Stimulated activated naive CD8-positive, alpha-beta T cell treated with anti-CD3 and anti-CD28 coated beads, Interleukin-15, amount 100 ng/mL, for 72 hours (primary cell): ENCODE measurements around the gene MSN.

Experiments
- ATAC-seq: fragments of 150-1000 bp; cut with Tn5 transposase; 2 replicates; pipeline ENCODE4 v1.10.0; 2021; ENCODE audit warnings: mild to moderate bottlenecking, moderate library complexity
- DNase-seq, 2 donors: peaks; one replicate each; pipeline ENCODE4 v3.0.0; 2021 to 2022
- H3K27ac Mint-ChIP-seq, 2 donors: one replicate each; pipeline ENCODE4 v1.8.0; 2022; ENCODE audit warnings: mild to moderate bottlenecking in 2 of 2, mixed read lengths in 2 of 2, moderate library complexity in 2 of 2
- H3K27me3 Mint-ChIP-seq: one replicate; pipeline ENCODE4 v1.8.0; 2022; ENCODE audit warnings: mixed read lengths
- H3K4me1 Mint-ChIP-seq: one replicate; pipeline ENCODE4 v1.8.0; 2022; ENCODE audit warnings: mild to moderate bottlenecking, mixed read lengths
- H3K4me3 Mint-ChIP-seq, 2 donors: one replicate each; pipeline ENCODE4 v1.8.0; 2022; ENCODE audit warnings: mild to moderate bottlenecking in 2 of 2, mixed read lengths in 2 of 2, moderate library complexity in 1 of 2
- H3K9me3 Mint-ChIP-seq, 2 donors: one replicate each; pipeline ENCODE4 v1.8.0; 2022; ENCODE audit warnings: mixed read lengths in 2 of 2

The MSN gene

GRCh38 chrX:65689377-65689776 is 21.9 kb downstream of the MSN start:
- DNase-seq, result no peak
- no peaks in the 10 kb centered on the region for H3K27me3 Mint-ChIP-seq
- peak overlapping the region in 1 of 2 donors; percentile 82 for H3K27ac Mint-ChIP-seq
- no peaks in the 10 kb centered on the region for H3K9me3 Mint-ChIP-seq
- peak overlapping the region; percentile 45 to 51 for H3K4me3 Mint-ChIP-seq
- H3K4me1 Mint-ChIP-seq, result peaks cover 94% of the 10 kb centered on the region
- ATAC-seq, result no peak

- peak overlapping the region; percentile 29 to 37 for H3K4me3 Mint-ChIP-seq
- DNase-seq (no peak), ATAC-seq (no peak)
- no peaks in the 10 kb centered on the region for H3K27me3 Mint-ChIP-seq
- H3K9me3 Mint-ChIP-seq, result no peaks in the 10 kb centered on the region
- peak overlapping the region; percentile 53 to 73 for H3K27ac Mint-ChIP-seq
- H3K4me1 Mint-ChIP-seq, result peaks cover 94% of the 10 kb centered on the region
Observed at GRCh38 chrX:65690057-65690855, 22.8 kb downstream of the MSN start.

- Mint-ChIP-seq H3K4me3 (peak overlapping the region; percentile 21 to 80), H3K4me1 (peaks cover 96% of the 10 kb centered on the region), H3K27me3 (no peaks in the 10 kb centered on the region), H3K27ac (peak overlapping the region in 1 of 2 donors; percentile 91), H3K9me3 (no peaks in the 10 kb centered on the region)
- DNase-seq (no peak), ATAC-seq (no peak)
Observed at GRCh38 chrX:65695849-65696449, 28.5 kb downstream of the MSN start.

- Mint-ChIP-seq H3K4me1 (peaks cover 96% of the 10 kb centered on the region), H3K4me3 (peak overlapping the region; percentile 21 to 80), H3K9me3 (no peaks in the 10 kb centered on the region), H3K27ac (peak overlapping the region; percentile 88 to 91), H3K27me3 (no peaks in the 10 kb centered on the region)
- DNase-seq, result no peak
- ATAC-seq, result no peak
Observed at GRCh38 chrX:65696613-65697012, 29.2 kb downstream of the MSN start.

- Mint-ChIP-seq H3K27ac (peak overlapping the region; percentile 89 to 92), H3K4me3 (peak overlapping the region; percentile 71 to 73), H3K27me3 (no peaks in the 10 kb centered on the region), H3K9me3 (no peaks in the 10 kb centered on the region), H3K4me1 (peaks cover 96% of the 10 kb centered on the region)
- ATAC-seq (no peak), DNase-seq (no peak)
Observed at GRCh38 chrX:65697211-65697641, 29.8 kb downstream of the MSN start.

- peak; percentile 62 to 82 for DNase-seq
- no peaks in the 10 kb centered on the region for H3K9me3 Mint-ChIP-seq
- peak overlapping the region; percentile 73 to 78 for H3K4me3 Mint-ChIP-seq
- no peaks in the 10 kb centered on the region for H3K27me3 Mint-ChIP-seq
- ATAC-seq, result peak; percentile 92
- peak overlapping the region; percentile 12 to 93 for H3K27ac Mint-ChIP-seq
- H3K4me1 Mint-ChIP-seq, result peaks cover 98% of the 10 kb centered on the region
Observed at GRCh38 chrX:65697915-65698796, 30.7 kb downstream of the MSN start.

- Mint-ChIP-seq H3K4me3 (peak overlapping the region in 1 of 2 donors; percentile 57), H3K9me3 (no peaks in the 10 kb centered on the region), H3K27me3 (no peaks in the 10 kb centered on the region), H3K4me1 (peaks cover 93% of the 10 kb centered on the region), H3K27ac (peak overlapping the region in 1 of 2 donors; percentile 62)
- ATAC-seq (no peak), DNase-seq (no peak)
Observed at GRCh38 chrX:65702956-65703355, 35.5 kb downstream of the MSN start.

- DNase-seq, result no peak
- peak overlapping the region; percentile 90 to 93 for H3K27ac Mint-ChIP-seq
- no peak for ATAC-seq
- no peaks in the 10 kb centered on the region for H3K27me3 Mint-ChIP-seq
- H3K9me3 Mint-ChIP-seq, result no peaks in the 10 kb centered on the region
- peak overlapping the region; percentile 60 to 72 for H3K4me3 Mint-ChIP-seq
- H3K4me1 Mint-ChIP-seq, result peaks cover 75% of the 10 kb centered on the region
Observed at GRCh38 chrX:65705439-65705838, 38.0 kb downstream of the MSN start.

GRCh38 chrX:65706041-65706828 is 38.8 kb downstream of the MSN start:
- Mint-ChIP-seq H3K4me1 (peaks cover 67% of the 10 kb centered on the region), H3K27ac (peak overlapping the region; percentile 90 to 93), H3K9me3 (no peaks in the 10 kb centered on the region), H3K4me3 (peak overlapping the region; percentile 72 to 73), H3K27me3 (no peaks in the 10 kb centered on the region)
- DNase-seq (peak; percentile 44 to 75), ATAC-seq (peak; percentile 92)

GRCh38 chrX:65707151-65707550 is 39.7 kb downstream of the MSN start:
- peaks cover 63% of the 10 kb centered on the region for H3K4me1 Mint-ChIP-seq
- no peak for ATAC-seq
- H3K27ac Mint-ChIP-seq, result peak overlapping the region; percentile 34 to 94
- DNase-seq, result no peak
- H3K9me3 Mint-ChIP-seq, result no peaks in the 10 kb centered on the region
- peak overlapping the region; percentile 65 to 73 for H3K4me3 Mint-ChIP-seq
- H3K27me3 Mint-ChIP-seq, result no peaks in the 10 kb centered on the region

GRCh38 chrX:65712005-65712806 is 44.8 kb downstream of the MSN start:
- H3K4me1 Mint-ChIP-seq, result peaks cover 52% of the 10 kb centered on the region
- DNase-seq (no peak), ATAC-seq (no peak)
- H3K27ac Mint-ChIP-seq, result peak overlapping the region in 1 of 2 donors; percentile 59
- no peaks in the 10 kb centered on the region for H3K27me3 Mint-ChIP-seq
- no peaks in the 10 kb centered on the region for H3K9me3 Mint-ChIP-seq
- H3K4me3 Mint-ChIP-seq, result no peak overlapping the region

- Mint-ChIP-seq H3K9me3 (no peaks in the 10 kb centered on the region), H3K4me1 (peaks cover 86% of the 10 kb centered on the region), H3K27me3 (no peaks in the 10 kb centered on the region), H3K27ac (no peak overlapping the region), H3K4me3 (no peak overlapping the region)
- no peak for DNase-seq
- ATAC-seq, result no peak
Observed at GRCh38 chrX:65718538-65718937, 51.1 kb downstream of the MSN start.

GRCh38 chrX:65720381-65720964 is 53.0 kb downstream of the MSN start:
- no peaks in the 10 kb centered on the region for H3K27me3 Mint-ChIP-seq
- no peaks in the 10 kb centered on the region for H3K9me3 Mint-ChIP-seq
- H3K4me3 Mint-ChIP-seq, result peak overlapping the region; percentile 3 to 16

GRCh38 chrX:65723706-65724105 is 56.3 kb downstream of the MSN start:
- ATAC-seq (peak; percentile 90), DNase-seq (peak; percentile 31 to 51)
- Mint-ChIP-seq H3K4me1 (peaks cover 83% of the 10 kb centered on the region), H3K4me3 (peak overlapping the region; percentile 21 to 64), H3K27me3 (no peaks in the 10 kb centered on the region), H3K9me3 (no peaks in the 10 kb centered on the region), H3K27ac (peak overlapping the region; percentile 52 to 78)

More at GRCh38 chrX:65720381-65720964, 53.0 kb downstream of the MSN start:
- Mint-ChIP-seq H3K27ac (peak overlapping the region in 1 of 2 donors; percentile 82), H3K4me1 (peaks cover 92% of the 10 kb centered on the region)
- DNase-seq, result no peak
- ATAC-seq, result no peak
